Stimulated activated CD4-positive, alpha-beta T cell treated with anti-CD3 and anti-CD28 coated beads, Interleukin-15, amount 100 ng/mL, for 24 hours (primary cell): ENCODE measurements around the gene PIK3C2G.

ENCODE experiments used
- DNase-seq: peaks from one replicate; pipeline ENCODE4 v3.0.0-alpha.2; 2020

PIK3C2G gene

DNA sequence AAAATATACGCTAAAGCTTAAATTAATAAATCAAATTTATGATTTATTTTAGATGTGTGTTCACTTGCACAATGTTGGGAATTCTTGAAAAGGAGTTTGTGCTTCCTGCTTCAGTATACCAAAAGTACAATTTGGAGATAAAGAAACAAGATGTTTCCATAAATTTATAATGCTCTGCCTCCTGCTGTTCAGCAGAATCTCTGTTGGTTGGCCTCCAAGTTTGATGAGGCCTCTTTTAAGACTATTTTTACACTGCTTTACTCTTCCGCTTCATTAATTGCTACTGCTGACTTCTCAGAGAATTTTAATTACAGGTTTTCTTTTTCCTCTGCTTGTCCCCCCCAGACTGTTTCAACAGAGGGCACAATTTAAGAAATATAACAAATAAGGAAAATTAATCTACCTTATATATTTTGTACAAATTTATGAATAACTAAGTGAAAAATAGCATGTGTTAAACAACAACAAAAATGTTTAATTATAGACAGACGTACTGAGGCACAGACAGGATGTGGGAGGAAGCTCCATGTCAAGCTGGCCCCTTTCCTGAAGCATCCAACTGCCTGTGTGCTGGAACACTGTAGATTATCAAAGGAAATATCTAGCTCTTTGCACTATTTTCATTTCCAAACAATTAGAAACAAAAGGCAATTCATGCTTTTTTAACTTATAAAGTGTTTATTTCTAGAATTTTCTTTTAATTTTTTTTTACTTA, 83.9 kb downstream of the PIK3C2G start:
- no peak for DNase-seq

DNA sequence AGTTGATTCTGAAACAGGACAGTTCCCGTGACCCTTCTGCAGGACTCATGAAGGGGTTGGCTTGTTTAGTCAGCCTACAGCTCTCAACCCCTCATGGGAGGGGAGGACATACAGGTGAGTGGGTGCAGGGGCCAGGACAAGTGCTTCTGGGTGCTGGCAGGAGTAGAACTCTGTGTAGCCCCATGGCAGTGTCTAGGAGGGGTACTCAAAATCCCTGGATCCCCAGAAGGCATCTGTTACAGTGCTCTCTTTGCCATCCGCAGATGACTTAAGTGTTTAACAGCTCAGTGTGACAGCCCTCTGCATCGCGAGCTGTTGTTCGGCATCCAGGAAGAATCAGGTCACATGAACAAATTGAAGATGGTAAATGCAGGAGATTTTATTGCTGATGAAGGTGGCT, 91.0 kb downstream of the PIK3C2G start:
- DNase-seq: no peak

DNA sequence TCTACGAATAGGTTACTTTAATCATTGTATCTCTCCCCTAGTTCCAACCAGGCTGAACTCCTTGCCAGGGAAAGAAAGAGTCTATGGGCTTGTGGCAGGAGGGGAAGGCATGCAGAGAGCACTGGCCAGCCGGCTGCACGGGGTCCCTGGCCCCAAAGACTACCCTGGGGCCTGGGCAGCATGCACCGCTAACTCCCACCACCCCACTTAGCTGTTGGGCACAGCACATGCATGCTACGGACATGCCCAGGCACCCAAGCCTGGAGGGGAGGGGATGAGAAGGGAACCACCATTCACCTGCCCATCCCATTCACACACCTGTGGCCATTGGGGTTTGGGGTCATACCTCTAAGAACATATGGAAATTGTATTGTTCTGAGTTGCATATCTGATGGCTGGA, 94.1 kb downstream of the PIK3C2G start:
- DNase-seq: no peak

DNA sequence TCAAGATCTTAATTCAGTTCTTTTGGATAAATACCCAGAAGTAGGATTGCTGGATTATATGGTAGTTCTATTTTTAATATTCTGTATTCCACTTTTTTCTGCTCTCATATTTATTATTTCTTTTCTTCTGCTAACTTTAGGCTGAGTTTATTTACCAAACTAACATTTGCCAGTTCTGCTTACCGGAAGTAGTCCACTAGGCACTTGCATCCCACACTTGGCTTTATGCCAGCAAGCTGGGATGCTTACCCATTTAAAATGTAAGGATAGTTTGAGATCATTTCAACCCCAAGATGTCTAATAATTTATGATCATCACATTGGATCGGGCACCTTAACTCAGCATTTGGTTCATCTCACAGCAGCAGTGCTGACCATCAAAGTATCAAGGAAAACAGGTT, 96.8 kb downstream of the PIK3C2G start:
- no peak for DNase-seq

DNA sequence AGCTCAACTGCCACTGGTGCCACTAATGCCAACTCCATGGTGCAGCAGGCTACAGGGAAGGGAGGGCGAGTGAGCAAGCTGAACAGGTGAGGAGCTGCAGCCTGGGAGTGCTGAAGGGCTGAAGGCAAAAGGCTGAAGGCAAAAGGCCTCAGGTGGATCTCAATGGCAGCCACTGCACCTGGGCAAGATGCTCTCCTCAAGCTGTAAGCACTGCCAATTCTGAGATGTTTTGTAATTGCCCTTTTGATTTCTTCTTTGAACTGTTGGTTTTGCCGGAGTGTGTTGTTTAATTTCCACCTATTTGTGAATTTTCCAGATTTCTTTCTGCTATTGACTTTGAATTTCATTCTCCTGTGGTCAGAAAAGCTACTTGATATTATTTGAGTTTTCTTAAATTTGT, 97.6 kb downstream of the PIK3C2G start:
- no peak for DNase-seq

DNA sequence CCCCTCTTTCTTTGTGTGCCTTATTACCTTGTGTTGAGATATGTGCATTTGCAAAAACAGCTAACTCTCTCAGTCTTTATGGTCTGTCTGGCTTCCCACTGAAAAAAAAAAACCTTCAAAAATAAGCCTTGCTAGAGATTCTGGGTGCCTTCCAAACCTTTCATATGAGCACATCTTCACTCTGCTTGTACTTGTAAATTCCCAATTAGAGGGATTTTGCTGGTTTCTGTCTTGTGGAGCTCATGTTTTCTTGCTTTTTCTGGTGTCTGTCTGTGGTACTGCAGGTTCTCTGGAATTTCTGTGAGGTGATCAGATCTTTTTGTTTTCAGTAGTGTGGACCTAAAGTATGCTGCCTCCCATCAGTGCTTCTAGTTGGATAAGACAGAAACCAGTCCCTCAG, 100.1 kb downstream of the PIK3C2G start:
- DNase-seq: no peak

DNA sequence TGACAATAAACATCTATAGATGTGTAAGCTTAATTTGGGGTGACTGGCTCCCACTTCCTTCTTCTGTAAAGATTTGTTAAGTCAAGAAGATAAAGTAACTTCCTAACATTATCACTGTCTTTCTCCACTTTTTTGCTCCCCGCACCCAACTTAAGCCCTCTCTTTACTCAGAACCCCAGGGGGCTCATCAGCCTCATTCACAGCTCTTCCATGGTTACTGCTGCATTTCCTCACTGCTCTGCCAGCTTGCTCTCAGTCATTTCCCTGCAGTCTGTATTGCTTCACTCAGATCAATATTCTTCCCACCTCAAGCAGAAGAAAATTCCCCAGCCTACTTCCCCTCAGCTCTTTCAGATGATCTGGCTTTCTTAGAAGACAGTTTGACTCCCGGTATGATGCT, 102.0 kb downstream of the PIK3C2G start:
- DNase-seq: no peak

DNA sequence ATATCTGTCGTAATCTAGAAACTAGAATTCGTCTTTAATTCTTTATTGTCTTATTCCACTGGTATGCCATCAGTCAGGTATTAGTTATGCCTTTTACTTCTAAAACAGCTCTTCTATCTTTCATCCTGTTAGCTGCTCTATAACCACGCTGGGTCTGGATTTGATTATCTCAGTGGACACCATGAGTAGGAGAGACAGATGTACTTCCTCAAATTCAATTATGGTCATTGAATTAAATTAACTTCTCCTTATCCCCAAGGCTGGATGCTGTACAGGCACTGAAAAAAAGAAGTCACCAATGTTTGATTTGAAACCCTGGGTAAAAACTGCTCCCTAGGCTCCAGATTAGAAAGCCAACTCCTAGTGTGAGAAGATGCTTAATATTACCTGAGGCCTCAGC, 107.3 kb downstream of the PIK3C2G start:
- no peak for DNase-seq

DNA sequence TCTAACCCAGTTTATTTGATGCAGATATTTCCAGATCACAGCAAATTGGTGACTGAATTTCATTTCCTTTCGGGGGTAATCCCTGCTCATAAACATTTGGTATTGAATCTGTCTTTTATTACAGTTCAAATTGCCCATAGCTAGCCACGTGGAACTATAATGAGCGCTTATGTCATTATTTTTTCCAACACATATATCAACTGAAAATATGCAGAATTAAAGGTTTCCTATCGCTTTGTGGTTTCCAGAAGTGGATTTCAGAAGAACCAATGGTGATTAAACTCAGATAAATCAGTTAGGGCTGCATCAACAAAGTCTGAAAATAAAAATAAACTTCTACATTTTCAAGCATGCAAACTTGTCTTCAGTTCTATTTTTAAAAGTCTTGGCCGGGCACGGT, 111.9 kb downstream of the PIK3C2G start:
- no peak for DNase-seq

DNA sequence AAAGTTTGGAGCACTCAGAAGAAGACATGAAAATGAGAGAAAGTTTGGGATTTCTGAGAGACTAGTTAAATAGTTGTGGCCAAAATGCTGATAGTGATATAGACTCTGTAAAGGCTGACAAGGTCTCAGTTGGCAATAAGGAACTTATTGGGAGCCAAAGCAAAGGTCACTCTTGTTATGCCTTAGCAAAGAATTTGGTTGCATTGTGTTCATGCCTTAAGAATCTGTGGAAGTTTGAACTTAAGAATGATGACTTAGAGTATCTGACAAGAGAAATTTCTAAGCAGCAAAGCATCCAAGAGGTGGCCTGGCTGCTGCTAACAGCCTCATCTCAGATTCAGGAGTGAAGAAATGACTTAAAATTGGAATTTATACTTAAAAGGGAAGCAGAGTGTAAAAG, 113.8 kb downstream of the PIK3C2G start:
- no peak for DNase-seq

DNA sequence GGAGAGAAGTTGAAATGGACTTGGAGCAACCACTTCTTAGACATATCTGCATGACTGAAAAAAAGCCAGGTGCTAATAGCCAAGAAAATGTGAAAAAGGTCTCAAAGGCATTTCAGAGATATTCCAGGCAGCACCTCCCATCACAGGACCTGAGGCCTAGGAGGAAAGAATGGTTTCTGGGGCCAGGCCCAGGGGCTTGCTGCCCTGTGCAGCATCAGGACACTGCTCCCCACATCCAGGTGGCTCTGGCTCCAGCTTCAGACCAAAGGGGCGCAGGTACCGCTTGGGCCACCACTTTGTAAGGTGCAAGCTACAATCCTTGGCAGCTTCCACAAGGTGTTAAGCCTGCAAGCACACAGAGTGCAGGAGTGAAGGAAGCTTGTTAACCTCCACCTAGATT, 114.3 kb downstream of the PIK3C2G start:
- DNase-seq: no peak

DNA sequence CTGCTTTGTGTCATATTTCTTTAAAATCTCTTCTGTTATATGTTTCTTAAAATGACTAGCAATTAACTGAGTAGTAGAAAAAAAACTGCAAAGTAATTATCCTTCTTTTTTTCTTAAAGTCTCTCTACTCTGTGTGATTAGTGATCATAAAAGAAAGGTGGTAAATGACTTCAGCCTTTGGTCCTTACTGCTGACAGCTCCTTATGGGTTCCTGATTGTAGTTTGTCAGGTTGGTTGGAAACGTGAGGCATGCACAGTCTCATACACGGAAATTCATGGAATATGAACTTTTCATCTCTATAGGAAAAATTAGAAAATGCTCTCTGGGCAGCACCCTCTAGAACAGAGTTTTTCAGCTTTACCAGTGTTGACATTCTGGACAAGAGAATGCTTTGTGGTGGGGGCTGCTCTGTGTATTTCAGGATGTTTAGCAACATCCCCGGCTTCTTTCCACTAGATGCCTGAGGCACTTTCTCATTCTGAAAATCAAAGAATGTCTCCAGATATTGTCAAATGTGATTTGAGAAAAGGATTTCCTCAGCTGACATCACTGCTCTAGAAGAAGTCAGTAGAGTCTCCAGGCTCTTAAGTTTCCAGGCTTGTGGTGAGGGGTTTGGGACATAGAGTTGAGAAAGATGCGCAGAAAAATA, 121.0 kb downstream of the PIK3C2G start:
- no peak for DNase-seq

DNA sequence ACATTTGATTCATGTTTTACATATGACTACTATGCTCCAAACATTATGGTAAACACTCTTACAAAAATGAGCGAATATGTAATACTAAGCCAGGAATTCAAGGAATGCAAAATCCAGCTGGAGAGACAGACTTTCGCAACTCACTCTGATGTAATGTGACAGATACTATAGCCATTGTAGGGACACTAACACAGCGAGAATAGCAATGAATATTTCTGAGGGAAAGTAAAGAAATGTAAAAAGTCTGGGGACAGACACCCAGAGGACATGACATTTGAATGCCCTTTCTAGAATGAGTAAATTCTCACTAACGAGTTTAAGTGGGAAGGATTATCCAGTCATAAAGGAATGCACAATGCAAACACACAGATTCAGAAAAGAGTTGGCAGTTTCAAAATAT, 121.9 kb downstream of the PIK3C2G start:
- no peak for DNase-seq

DNA sequence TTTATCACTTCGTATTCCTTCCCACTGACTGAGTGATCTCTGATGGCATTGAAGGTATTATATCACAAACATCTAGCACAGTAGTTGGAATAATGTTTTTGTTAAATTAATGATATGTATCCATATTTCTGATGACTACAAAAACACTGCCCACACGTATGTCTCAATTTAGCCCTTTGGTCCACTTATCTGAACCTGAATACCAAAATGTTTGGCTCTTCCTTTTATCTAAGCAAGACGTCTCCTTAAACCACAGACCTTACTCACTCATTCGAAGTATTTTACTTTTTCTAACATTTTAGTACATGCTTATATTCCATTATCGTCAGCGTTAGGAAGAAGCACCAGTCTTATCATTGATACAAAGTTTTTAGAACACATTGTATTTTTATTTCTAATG, 126.4 kb downstream of the PIK3C2G start:
- DNase-seq: no peak

DNA sequence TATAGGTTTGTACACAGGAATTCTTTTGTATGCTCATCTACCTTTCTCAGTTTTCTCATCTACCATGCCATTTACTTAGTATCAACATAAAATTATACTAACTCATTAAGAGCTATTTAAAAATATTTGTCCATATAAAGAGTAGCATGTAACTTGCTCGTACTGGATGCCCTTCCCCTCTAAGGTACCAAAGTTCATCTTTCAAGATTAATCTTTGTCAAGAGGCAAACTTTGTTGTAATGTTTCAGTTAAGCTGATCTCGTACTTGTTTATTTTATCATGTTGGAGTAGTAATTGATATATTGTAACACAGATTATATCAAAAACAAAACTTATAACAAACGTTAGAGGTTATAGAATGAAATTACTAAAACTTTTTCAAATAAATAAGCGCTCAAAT, 128.5 kb downstream of the PIK3C2G start:
- DNase-seq: no peak

DNA sequence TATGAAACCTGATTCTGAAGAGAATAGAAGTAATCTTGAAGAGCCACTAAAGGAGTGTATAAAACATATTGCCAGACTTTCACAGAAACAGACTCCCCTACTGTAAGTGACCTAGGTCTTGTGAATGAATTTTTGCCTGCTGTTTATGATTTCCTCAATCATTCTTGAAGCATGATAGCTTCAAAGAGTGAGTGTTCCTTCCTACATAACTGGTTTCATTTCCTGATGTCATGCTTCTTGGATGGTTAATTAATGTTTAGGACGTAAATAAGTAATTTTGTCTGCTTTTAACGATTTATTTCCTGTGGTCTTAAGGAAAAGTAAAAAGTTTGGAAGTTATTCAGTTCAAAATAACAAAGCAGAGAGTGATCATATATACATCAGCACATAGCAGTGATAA, 129.8 kb downstream of the PIK3C2G start:
- no peak for DNase-seq

DNA sequence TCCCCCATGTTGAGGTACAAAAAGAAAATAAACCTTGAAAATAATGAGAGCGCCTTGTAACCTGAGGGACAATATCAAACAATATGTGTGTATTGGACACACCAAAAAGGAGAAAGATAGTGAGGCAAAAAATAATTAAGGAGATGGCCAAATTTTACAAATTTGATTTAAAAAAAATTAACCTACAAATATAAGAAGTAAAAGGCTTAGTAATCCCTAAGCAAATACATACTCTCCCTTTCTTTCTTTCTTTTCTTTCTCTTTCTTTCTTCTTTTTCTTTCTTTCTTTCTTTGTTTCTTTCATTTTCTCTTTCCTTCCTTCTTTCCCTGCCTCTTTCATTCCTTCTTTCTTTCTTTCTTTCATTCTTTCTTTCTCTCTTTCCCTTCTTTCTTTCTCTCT, 133.4 kb downstream of the PIK3C2G start:
- DNase-seq: no peak

DNA sequence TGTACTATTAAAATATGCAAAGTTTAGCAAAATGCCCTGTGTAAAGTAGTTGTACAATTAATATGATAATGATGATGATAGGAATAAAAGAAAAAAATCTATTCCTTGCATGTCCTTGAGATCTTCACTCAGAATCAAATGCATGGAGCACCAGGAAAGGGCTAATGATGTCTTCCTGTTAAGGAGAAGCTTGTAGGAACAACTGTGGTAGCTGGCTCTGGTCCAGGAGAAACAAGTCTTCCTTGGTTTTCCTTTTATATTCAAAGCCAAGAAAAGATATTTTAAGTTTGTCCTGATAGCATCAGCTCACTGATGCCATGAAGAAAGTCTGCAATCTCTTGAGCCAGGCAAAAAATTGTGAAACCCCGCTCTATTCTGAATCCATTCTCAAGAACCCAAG, 138.9 kb downstream of the PIK3C2G start:
- no peak for DNase-seq

DNA sequence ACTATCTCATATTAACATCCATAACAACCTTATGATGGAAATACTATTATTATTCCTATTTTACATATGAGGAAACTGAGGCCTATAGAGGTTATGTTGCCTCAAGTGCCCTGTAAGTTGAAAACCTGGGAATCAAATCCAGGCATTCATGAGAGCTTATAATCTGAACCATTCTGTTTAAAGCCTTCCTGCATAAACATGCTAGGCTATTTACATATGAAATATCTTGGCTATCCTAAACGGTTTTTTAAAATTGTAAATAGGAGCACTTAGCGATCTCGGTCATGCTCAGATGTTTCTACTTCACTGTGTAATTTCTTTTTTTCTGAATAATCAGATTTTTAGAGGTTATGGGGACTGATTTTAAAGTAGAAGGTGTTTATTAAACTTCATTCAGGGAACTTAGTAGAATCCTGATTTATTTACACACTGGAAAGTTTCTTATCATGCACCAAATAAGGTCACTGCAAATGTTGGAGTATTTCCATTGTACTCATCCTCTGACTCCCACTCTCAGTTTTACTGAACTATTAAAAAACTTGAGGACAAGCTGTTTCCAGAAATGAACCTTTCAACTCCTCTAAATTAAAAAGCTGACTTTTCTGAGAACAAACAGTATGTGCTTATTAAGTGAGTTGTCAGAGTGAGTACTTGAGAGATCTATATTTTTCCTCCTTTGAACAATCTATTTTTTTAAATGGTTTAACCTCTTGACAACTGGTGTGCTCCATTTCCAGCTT, 141.7 kb downstream of the PIK3C2G start:
- DNase-seq: no peak

DNA sequence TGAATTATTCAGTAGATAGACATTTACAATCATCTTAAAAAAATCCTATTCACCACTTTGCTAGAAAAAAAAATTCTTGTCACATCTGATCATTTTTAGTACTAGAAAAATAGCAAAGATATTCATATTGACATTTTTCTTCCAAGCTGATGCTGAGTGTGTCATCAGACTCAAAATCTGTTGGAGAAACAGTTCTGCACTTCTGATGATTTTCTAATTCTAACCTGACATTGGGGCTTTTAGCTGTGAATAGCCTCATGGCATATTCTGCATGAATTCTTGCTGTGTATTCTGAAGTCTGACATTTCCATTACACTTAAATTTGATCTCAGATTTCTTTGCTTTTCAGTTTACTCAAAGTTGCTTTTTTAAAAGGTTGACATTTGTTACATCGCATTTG, 150.1 kb downstream of the PIK3C2G start:
- no peak for DNase-seq

DNA sequence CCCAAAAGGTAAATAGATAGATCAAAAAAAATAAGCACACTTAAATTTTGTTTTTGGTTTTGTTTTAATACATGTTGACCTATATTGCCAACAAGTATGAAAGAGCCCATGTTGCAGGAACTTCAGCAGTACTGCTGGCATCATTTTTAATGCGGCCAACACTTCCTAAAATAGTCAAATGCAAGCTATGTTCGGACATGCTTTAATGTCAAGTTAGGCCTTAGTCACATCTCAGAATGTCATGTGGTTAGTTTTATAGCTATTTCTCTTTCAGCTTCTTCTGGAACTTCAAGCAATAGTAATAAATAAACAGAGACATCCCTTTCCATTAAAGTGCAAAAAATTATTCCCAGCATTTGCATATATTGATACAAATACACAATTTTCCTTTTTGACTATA, 153.4 kb downstream of the PIK3C2G start:
- no peak for DNase-seq

DNA sequence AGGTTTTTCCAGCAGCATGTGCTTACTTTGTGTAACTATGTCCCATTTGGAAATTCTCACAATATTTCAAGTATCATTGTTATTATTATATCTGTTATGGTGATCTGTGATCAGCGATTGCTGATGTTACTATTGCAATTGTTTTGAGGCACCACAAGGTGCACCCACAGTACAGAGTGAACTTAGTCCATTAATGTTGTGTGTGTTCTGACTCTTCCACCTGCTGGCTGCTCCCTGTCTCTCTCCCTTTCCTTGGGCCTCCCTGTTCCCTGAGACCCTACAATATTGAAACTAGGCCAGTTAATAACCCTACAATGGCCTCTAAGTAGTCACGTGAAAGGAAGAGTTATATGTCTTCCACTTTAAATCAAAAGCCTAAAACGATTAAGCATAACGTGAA, 153.9 kb downstream of the PIK3C2G start:
- DNase-seq: no peak

DNA sequence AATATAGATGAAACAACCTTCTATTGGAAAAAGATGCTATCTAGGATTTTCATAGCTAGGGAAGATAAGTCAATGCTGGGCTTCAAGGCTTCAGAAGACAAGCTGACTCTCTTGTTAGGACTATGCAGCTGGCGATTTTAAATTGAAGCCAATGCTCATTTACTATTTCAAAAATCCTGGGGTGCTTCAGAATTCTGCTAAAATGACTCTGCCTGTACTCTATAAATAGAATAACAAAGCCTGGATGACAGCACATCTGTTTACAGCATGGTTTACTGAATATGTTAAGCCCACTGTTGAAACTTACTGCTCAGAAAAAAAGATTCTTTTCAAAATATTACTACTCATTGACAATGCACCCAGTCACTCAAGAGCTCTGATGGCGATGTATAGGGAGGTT, 155.1 kb downstream of the PIK3C2G start:
- no peak for DNase-seq

DNA sequence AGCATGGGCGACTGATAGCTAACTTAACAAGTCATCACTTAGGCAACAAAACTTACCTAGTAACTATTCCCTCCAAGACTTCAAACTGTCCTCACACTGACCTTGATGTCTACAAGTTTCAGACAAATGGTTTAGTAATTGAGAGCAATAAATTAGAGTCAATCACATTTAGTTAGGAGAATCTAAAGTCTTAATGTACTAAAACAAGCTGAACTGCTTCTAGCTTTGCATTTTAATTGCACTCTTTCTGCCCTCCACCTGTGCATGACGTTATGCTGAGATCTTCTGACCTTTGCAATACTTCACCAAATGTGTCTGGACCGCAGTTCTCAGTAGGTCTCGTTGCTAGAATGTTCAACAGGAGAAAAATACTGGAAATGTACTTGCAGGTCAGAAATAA, 158.0 kb downstream of the PIK3C2G start:
- DNase-seq: no peak
